ENCODE data around the gene MAP2K5.

DNA sequence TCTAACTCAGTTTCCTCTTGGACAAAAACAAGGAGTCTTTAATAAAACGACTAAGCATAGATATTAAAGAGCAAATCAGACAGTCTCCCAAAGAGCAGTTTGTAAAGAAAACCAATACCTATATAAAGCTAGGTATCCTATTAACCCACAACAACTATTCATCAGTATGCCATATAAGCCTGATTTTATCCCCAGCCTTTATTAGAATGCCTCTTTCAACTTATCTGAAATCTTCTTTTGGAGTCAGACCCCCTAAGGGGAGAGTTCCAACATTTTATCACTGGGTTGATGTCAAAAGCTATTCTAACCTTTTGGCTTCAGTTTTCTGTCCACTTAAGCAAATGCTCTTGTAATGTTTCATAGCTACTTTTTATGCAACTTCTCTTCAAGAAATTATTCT, 17.8 kb downstream of the MAP2K5 start:
- no peak for TF ChIP-seq POLR2A (IDR thresholded peaks at IDR 0.05)
- TF ChIP-seq, protein P1, sequence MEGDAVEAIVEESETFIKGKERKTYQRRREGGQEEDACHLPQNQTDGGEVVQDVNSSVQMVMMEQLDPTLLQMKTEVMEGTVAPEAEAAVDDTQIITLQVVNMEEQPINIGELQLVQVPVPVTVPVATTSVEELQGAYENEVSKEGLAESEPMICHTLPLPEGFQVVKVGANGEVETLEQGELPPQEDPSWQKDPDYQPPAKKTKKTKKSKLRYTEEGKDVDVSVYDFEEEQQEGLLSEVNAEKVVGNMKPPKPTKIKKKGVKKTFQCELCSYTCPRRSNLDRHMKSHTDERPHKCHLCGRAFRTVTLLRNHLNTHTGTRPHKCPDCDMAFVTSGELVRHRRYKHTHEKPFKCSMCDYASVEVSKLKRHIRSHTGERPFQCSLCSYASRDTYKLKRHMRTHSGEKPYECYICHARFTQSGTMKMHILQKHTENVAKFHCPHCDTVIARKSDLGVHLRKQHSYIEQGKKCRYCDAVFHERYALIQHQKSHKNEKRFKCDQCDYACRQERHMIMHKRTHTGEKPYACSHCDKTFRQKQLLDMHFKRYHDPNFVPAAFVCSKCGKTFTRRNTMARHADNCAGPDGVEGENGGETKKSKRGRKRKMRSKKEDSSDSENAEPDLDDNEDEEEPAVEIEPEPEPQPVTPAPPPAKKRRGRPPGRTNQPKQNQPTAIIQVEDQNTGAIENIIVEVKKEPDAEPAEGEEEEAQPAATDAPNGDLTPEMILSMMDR (IDR thresholded peaks at IDR 0.05) = no peak
